Spleen (tissue), 13 donors: ENCODE results near the gene OSMR. TPM values are rescaled to one million over a fixed set of nuclear protein-coding genes. Genes with fewer than 3 reads are reported as not detected.

Source experiments
- DNase-seq: peaks from one replicate; pipeline ENCODE4 v3.0.0-alpha.2; 2020
- H3K27ac ChIP-seq, 8 donors: fragments of 200-600 bp; sonication (generic) in 7 of 8; 1 replicate in 4 of 8; 2 replicates in 4 of 8; pipeline versions ENCODE4 v1.5.0 to v1.8.0; 2016 to 2021; ENCODE audit warnings: inconsistent platforms in 4 of 8, mild to moderate bottlenecking in 4 of 8, moderate library complexity in 1 of 8
- H3K27me3 ChIP-seq, 7 donors: fragments of 200-600 bp; sonication (generic) in 6 of 7; replicated peaks in 1 of 7; 1 replicate in 4 of 7; 2 replicates in 3 of 7; pipeline versions ENCODE4 v1.5.0 to v1.8.0; 2016 to 2021; ENCODE audit warnings: inconsistent platforms in 3 of 7, mild to moderate bottlenecking in 1 of 7
- H3K36me3 ChIP-seq, 6 donors: fragments of 200-600 bp; sonication (generic) in 5 of 6; 1 replicate in 4 of 6; 2 replicates in 2 of 6; pipeline versions ENCODE4 v1.5.0 to v1.8.0; 2016 to 2021; ENCODE audit warnings: inconsistent platforms in 2 of 6
- H3K4me1 ChIP-seq, 6 donors: fragments of 200-600 bp; sonication (generic) in 5 of 6; 1 replicate in 3 of 6; 2 replicates in 3 of 6; pipeline versions ENCODE4 v1.5.0 to v1.8.0; 2016 to 2021; ENCODE audit warnings: inconsistent platforms in 3 of 6
- H3K4me3 ChIP-seq, 8 donors: fragments of 200-600 bp; sonication (generic) in 7 of 8; 1 replicate in 4 of 8; 2 replicates in 4 of 8; pipeline versions ENCODE4 v1.5.0 to v1.8.0; 2016 to 2021; ENCODE audit warnings: inconsistent platforms in 4 of 8, mild to moderate bottlenecking in 4 of 8, moderate library complexity in 2 of 8
- H3K9me3 ChIP-seq, 8 donors: fragments of 200-600 bp; sonication (generic) in 7 of 8; 1 replicate in 4 of 8; 2 replicates in 4 of 8; pipeline versions ENCODE4 v1.5.0 to v1.8.0; 2016 to 2021; ENCODE audit warnings: inconsistent platforms in 4 of 8
- CTCF ChIP-seq, 11 experiments: fragments of 200-600 bp in 7 of 11; fragments of 450-650 bp in 4 of 11; sonication (generic) in 4 of 11; IDR thresholded peaks in 8 of 11; conservative IDR thresholded peaks in 3 of 11; 1 replicate in 7 of 11; 2 replicates in 4 of 11; pipeline versions ENCODE4 v1.4.0 to v1.8.0; 2016 to 2021; ENCODE audit warnings: antibody characterized with exemption in 11 of 11, inconsistent platforms in 4 of 11, mild to moderate bottlenecking in 1 of 11
- POLR2A ChIP-seq, 3 donors: fragments of 450-650 bp; IDR thresholded peaks; one replicate each; pipeline ENCODE4 v1.5.1; 2017; ENCODE audit warnings: antibody characterized with exemption in 3 of 3, mild to moderate bottlenecking in 1 of 3
- POLR2AphosphoS5 ChIP-seq, 3 donors: sonication (generic); formaldehyde crosslinking; IDR thresholded peaks; one replicate each; pipeline ENCODE4 v1.5.1; 2017; ENCODE audit warnings: antibody characterized with exemption in 3 of 3
- WGBS, 5 donors: extraction: QIAGEN DNeasy Blood & Tissue Kit in 3 of 5; methylation state at CpG; one replicate each; pipeline versions ENCODE4 v1.1.5 to v1.1.7; 2013 to 2018; 5-methylcytosine and 5-hydroxymethylcytosine counted together
- intact Hi-C: fragments of 100-400 bp; cut with DNase I; formaldehyde crosslinking; loops from one replicate; pipeline ENCODE4 v1.15.0; 2023; ENCODE audit warnings: low total_unique reads
- long read RNA-seq, 2 donors: transcript quantifications; one replicate each; lab custom pipeline, GENCODE V29; 2026
- polyA plus RNA-seq, 3 donors: library from polyadenylated mRNA; stranded (reverse); fragments of 200-250 nt; gene quantifications; one replicate each; pipeline ENCODE4 v1.2.1, GENCODE V29; 2013
- total RNA-seq, 7 donors: library from RNA; depleted of rRNA in 3 of 7; stranded (reverse); fragments of >200 nt in 3 of 7; fragmentation: NEBNext Ultra II Directional in 4 of 7; extraction: Animal tissue kit (Norgen Biotek cat#: 25700) in 4 of 7; gene quantifications; one replicate each; pipeline versions ENCODE4 v1.1.0 to v1.2.1, GENCODE V29; 2016 to 2021
- donor health status: healthy with polysubstance abuse.
- donor health status: DM: no; HTN: no; CAD: no; lungs with moderate emphysema.
- donor health status: DM: no; HTN: no; CAD: no.
- donor health status: Bipolar disorder and iron deficiency.
- donor health status: healthy.
- donor health status: DM: no; HTN: no; CAD: no.
- donor health status: DM: yes; HTN: yes; CAD: no.

Gene OSMR
- total RNA-seq (10 to 100 TPM; 60.5 to 74.6 (median 69.5) TPM), polyA plus RNA-seq (1 to 10 TPM; 2.5 to 6.6 (median 4.5) TPM)
- long read RNA-seq, donor 1: 0 reads
- long read RNA-seq, donor 2: 0 reads

GRCh38 chr5:38845526-38846378 is at the start of gene OSMR:
Gene OSMR, plus strand, starts transcription at chr5:38846012. Its CDS starts 23,033 bp downstream, at chr5:38869045.
- WGBS, 5 donors: 2 to 7% (median 3%) methylated on average over 24 to 89 of the region's 89 CpGs
- H3K27ac ChIP-seq: peak within 1 kb of the TSS; percentile 62 to 95 (median 90)
- no peaks in the 10 kb centered on the region for H3K36me3 ChIP-seq
- intact Hi-C loops: no loop called here
- TF ChIP-seq POLR2A (IDR thresholded peaks at IDR 0.05) (peak in 1 of 3 donors; percentile 51), CTCF (IDR thresholded peaks at IDR 0.05 in 8 of 11, conservative IDR thresholded peaks at IDR 0.05 in 3 of 11) (no peak), POLR2AphosphoS5 (IDR thresholded peaks at IDR 0.05) (peak; percentile 79 to 89 (median 87))
- H3K4me3 ChIP-seq: peak within 1 kb of the TSS; percentile 36 to 74 (median 49)
- DNase-seq: peak; percentile 90
- H3K9me3 ChIP-seq: peaks cover 0 to 2% (median 0%) of the 10 kb centered on the region in 8 donors
- peaks cover 0 to 33% (median 12%) of the 10 kb centered on the region in 6 donors for H3K4me1 ChIP-seq
- H3K27me3 ChIP-seq: peaks cover 0 to 55% (median 18%) of the 10 kb centered on the region in 7 donors

- Histone ChIP-seq H3K27ac (peak overlapping the region in 6 of 8 donors; percentile 4 to 63 (median 43)), H3K36me3 (no peaks in the 10 kb centered on the region), H3K4me3 (no peak overlapping the region), H3K4me1 (peaks cover 0 to 20% (median 0%) of the 10 kb centered on the region in 6 donors), H3K9me3 (no peaks in the 10 kb centered on the region), H3K27me3 (peaks cover 0 to 4% (median 0%) of the 10 kb centered on the region in 7 donors)
- no peak for TF ChIP-seq CTCF (IDR thresholded peaks at IDR 0.05 in 8 of 11, conservative IDR thresholded peaks at IDR 0.05 in 3 of 11)
- TF ChIP-seq POLR2A (IDR thresholded peaks at IDR 0.05): no peak
- TF ChIP-seq POLR2AphosphoS5 (IDR thresholded peaks at IDR 0.05): no peak
- intact Hi-C loops: no loop called here
- DNase-seq: no peak
Observed at GRCh38 chr5:38796742-38797108, 49.1 kb upstream of the OSMR start.

- Histone ChIP-seq H3K27ac (peak overlapping the region in 2 of 8 donors; percentile 46 to 57), H3K36me3 (no peaks in the 10 kb centered on the region), H3K9me3 (no peaks in the 10 kb centered on the region), H3K4me1 (peaks cover 0 to 20% (median 0%) of the 10 kb centered on the region in 6 donors), H3K27me3 (peaks cover 0 to 4% (median 0%) of the 10 kb centered on the region in 7 donors), H3K4me3 (no peak overlapping the region)
- 75 to 85% (median 80%) methylated on average over 12 of the region's 12 CpGs for WGBS, 5 donors
- intact Hi-C loops: no loop called here
- DNase-seq: no peak
- TF ChIP-seq CTCF (IDR thresholded peaks at IDR 0.05 in 8 of 11, conservative IDR thresholded peaks at IDR 0.05 in 3 of 11) (no peak), POLR2AphosphoS5 (IDR thresholded peaks at IDR 0.05) (no peak), POLR2A (IDR thresholded peaks at IDR 0.05) (no peak)
Observed at GRCh38 chr5:38797838-38798237, 48.0 kb upstream of the OSMR start.
